ENCODE data around the gene ARL4D.

DNA sequence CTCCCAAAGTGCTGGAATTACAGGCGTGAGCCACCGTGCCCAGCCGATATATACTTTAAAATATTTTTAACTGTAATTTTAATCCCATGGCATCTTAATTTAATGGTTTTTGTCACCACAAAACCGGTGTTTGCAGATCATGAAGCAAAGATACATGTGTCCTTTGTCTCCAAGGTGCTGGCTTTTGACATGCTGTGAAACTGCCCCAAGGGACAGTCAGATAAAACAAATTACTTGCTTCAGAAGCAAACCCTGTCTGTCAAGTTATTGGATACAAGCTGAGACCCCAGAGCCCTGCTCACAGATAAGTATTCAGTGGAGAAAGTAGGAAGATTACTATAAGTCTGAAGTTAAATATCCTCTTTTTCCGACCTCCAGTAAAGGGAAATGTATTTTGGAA lies 39.8 kb downstream of the ARL4D start:
- TF ChIP-seq, protein P1, sequence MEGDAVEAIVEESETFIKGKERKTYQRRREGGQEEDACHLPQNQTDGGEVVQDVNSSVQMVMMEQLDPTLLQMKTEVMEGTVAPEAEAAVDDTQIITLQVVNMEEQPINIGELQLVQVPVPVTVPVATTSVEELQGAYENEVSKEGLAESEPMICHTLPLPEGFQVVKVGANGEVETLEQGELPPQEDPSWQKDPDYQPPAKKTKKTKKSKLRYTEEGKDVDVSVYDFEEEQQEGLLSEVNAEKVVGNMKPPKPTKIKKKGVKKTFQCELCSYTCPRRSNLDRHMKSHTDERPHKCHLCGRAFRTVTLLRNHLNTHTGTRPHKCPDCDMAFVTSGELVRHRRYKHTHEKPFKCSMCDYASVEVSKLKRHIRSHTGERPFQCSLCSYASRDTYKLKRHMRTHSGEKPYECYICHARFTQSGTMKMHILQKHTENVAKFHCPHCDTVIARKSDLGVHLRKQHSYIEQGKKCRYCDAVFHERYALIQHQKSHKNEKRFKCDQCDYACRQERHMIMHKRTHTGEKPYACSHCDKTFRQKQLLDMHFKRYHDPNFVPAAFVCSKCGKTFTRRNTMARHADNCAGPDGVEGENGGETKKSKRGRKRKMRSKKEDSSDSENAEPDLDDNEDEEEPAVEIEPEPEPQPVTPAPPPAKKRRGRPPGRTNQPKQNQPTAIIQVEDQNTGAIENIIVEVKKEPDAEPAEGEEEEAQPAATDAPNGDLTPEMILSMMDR (IDR thresholded peaks at IDR 0.05; ENCODE audit: low read length) = no peak
- TF ChIP-seq EZH2phosphoT487 (IDR thresholded peaks at IDR 0.05; ENCODE audit: low read length) (no peak), EZH2 (optimal IDR thresholded peaks at IDR 0.05; ENCODE audit: low read depth, low read length) (no peak)

Measured in MM.1S (cell line).